Uterus (tissue), 2 donors: Measurements from ENCODE around the gene LMAN2.

Source experiments
- POLR2A ChIP-seq, 2 donors: fragments of 450-650 bp; IDR thresholded peaks; one replicate each; pipeline ENCODE4 v1.6.1; 2016; ENCODE audit warnings: antibody characterized with exemption in 2 of 2, mild to moderate bottlenecking in 1 of 2, moderate library complexity in 1 of 2
- TF ChIP-seq, protein P1 (sequence below), 4 experiments: fragments of 200-600 bp in 2 of 4; fragments of 450-650 bp in 2 of 4; sonication (generic) in 2 of 4; IDR thresholded peaks; one replicate each; pipeline ENCODE4 v1.5.1; 2016 to 2019; ENCODE audit warnings: antibody characterized with exemption in 4 of 4, mild to moderate bottlenecking in 2 of 4, moderate library complexity in 1 of 4

DNA sequence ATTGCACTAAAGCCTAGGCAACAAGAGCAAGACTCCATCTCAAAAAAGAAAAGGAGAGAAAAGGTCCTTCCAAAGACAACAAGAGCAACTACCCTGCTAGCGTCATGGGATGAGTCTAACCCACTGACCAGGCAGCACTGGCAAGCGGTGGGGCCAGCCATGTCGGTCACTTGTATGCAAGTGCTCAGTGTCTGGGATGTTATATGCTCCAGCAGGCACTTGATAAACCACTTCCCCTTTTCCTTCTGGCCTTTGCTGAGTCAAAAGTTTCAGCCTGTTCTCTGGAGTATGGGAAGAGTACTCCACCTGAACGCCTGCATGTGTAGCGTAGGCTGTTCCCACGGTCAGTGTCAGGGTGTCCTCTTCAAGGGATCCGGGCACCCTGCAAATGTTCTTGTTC lies 30.6 kb downstream of the LMAN2 start:
- TF ChIP-seq, protein P1, sequence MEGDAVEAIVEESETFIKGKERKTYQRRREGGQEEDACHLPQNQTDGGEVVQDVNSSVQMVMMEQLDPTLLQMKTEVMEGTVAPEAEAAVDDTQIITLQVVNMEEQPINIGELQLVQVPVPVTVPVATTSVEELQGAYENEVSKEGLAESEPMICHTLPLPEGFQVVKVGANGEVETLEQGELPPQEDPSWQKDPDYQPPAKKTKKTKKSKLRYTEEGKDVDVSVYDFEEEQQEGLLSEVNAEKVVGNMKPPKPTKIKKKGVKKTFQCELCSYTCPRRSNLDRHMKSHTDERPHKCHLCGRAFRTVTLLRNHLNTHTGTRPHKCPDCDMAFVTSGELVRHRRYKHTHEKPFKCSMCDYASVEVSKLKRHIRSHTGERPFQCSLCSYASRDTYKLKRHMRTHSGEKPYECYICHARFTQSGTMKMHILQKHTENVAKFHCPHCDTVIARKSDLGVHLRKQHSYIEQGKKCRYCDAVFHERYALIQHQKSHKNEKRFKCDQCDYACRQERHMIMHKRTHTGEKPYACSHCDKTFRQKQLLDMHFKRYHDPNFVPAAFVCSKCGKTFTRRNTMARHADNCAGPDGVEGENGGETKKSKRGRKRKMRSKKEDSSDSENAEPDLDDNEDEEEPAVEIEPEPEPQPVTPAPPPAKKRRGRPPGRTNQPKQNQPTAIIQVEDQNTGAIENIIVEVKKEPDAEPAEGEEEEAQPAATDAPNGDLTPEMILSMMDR (IDR thresholded peaks at IDR 0.05), result no peak
- no peak for TF ChIP-seq POLR2A (IDR thresholded peaks at IDR 0.05)
